ENCODE measurements around the gene THAP6. TPM values are rescaled to one million over a fixed set of nuclear protein-coding genes. Genes with fewer than 3 reads are reported as not detected.

THAP6 gene, protein sequence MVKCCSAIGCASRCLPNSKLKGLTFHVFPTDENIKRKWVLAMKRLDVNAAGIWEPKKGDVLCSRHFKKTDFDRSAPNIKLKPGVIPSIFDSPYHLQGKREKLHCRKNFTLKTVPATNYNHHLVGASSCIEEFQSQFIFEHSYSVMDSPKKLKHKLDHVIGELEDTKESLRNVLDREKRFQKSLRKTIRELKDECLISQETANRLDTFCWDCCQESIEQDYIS
- 17.4 and 24.6 TPM in 2 replicates for total RNA-seq

DNA sequence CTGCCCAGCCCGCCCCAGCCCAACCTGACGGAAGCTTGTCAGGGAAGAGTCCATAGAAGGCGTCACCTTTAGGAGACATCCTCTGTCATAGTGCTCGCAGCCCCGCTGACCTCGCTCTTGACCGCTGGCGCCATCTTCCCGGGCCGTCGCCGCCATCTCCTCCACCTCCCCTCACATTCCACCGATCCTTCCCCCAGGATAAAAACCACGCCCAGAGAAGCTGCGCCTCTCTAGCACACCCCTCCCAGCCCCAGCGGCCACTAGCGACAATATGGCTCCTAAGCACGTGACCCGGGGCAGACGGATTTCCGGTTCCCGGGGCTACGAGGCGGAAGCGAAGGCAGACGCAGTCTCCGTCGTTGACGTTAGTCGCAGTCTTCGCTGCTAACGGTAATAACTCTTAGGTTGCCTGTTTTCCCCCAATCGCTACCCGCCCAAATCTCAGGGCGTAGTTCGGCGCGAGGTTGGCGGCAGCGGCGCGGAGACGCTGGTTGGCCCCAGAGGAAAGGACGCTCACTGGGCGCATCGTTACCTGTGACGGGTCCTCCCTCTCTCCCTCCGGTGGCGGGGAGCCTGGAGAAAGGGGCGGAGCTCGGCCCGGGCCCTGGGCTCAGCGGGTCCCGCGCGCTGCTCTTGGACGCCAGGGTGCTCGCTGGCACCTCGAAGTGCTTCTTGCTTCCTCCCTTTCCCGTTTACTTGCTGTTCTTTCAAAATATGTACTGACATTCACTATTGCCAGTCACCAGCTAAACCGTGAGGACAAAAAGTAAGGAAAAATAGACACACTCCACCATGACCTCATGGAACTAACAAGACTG is at the start of gene THAP6, which contains the start of gene RCHY1:
THAP6 (plus strand) TSS at position 343 of the 818 bp plus-strand sequence. CDS start 980 bp downstream, outside the sequence.
RCHY1 (minus strand) TSS at position 273 of the 818 bp plus-strand sequence; CDS start at position 156, 117 bp downstream.
- Mint-ChIP-seq H3K27ac (peak within 1 kb of the TSS; percentile 95), H3K4me1 (peaks cover 39% of the 10 kb centered on the region), H3K9me3 (peaks cover 3% of the 10 kb centered on the region), H3K4me3 (no peak within 1 kb of the TSS), H3K36me3 (ENCODE audit: low read depth) (peaks cover 48% of the 10 kb centered on the region), H3K27me3 (no peaks in the 10 kb centered on the region)
- ATAC-seq (ENCODE audit: low read depth) (peak; percentile 87), DNase-seq (peak; percentile 88)
- TF ChIP-seq, protein P1, sequence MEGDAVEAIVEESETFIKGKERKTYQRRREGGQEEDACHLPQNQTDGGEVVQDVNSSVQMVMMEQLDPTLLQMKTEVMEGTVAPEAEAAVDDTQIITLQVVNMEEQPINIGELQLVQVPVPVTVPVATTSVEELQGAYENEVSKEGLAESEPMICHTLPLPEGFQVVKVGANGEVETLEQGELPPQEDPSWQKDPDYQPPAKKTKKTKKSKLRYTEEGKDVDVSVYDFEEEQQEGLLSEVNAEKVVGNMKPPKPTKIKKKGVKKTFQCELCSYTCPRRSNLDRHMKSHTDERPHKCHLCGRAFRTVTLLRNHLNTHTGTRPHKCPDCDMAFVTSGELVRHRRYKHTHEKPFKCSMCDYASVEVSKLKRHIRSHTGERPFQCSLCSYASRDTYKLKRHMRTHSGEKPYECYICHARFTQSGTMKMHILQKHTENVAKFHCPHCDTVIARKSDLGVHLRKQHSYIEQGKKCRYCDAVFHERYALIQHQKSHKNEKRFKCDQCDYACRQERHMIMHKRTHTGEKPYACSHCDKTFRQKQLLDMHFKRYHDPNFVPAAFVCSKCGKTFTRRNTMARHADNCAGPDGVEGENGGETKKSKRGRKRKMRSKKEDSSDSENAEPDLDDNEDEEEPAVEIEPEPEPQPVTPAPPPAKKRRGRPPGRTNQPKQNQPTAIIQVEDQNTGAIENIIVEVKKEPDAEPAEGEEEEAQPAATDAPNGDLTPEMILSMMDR (IDR thresholded peaks at IDR 0.05): no peak
- CTCF ChIA-PET: interaction anchor here (1.1 to 1.7 kb wide), 5 partner anchors 9 to 639 kb away, joined by 3 to 4 read pairs (median 4); partner anchors contain the start of gene PARM1
- POLR2A ChIA-PET: interaction anchor here (0.7 to 2.5 kb wide), 12 partner anchors 9 to 1561 kb away, joined by 3 to 22 read pairs (median 4); partner anchors contain the start of genes G3BP2, NAAA, ODAPH and PARM1
- intact Hi-C loops (cut with micrococcal nuclease): loop anchor here (1.0 to 10.0 kb wide), 10 partner anchors 116 to 1560 kb away; partner anchors contain the start of genes AREG, CCNI, CDKL2 and G3BP2

DNA sequence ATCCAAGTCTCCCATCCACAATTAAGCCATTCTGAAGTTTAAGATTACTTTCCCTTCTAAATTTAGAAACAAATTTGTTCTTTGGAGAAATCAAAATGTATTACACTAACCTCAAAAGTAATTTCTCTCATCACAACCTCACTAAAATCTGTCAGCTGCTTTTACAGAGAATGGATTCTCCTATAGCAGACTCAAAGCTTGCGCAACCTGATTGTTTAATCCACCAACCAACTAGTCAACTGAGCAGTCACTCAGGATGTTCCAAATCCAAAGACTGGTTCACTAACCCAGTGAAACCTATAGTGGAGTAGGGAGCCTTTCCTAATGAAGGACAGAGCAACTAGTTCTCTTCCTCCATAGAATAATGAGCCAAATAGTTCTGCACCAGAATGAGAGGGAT is 44.4 kb upstream of the THAP6 start:
- Mint-ChIP-seq H3K4me1 (no peaks in the 10 kb centered on the region), H3K36me3 (ENCODE audit: low read depth) (peaks cover 17% of the 10 kb centered on the region), H3K27me3 (no peaks in the 10 kb centered on the region), H3K4me3 (no peak overlapping the region), H3K9me3 (no peaks in the 10 kb centered on the region), H3K27ac (no peak overlapping the region)
- CTCF ChIA-PET: no interaction called here
- POLR2A ChIA-PET: no interaction called here
- intact Hi-C loops (cut with micrococcal nuclease): loop anchor here (5.0 kb wide), 1 partner anchor 538 kb away; the partner anchor contains the start of gene PARM1
- TF ChIP-seq, protein P1 (IDR thresholded peaks at IDR 0.05): no peak
- ATAC-seq (ENCODE audit: low read depth) (no peak), DNase-seq (no peak)

DNA sequence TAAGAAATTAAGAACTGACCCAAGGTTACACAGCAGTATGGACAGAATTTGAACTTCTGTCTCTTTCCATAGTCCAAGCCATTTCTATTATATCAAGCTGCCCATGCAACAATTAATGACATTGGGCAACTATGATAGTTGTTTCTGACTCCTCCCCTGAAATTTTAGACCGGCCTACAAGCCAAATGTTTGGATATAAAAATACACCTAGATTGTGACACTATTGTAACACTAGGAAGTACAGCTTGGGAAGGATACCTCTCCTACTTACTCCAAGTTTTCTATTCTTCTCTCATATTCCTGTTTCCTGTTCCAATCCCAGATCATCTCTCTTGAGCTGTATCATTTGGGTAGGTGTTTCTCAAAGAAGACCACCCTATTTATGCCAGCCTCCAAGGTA is 43.5 kb upstream of the THAP6 start:
- Mint-ChIP-seq H3K4me1 (no peaks in the 10 kb centered on the region), H3K27ac (no peak overlapping the region), H3K4me3 (no peak overlapping the region), H3K36me3 (ENCODE audit: low read depth) (peaks cover 21% of the 10 kb centered on the region), H3K27me3 (no peaks in the 10 kb centered on the region), H3K9me3 (no peaks in the 10 kb centered on the region)
- ChIA-PET POLR2A (no interaction called here), CTCF (no interaction called here)
- no peak for DNase-seq
- ATAC-seq (ENCODE audit: low read depth): no peak
- intact Hi-C loops (cut with micrococcal nuclease): no loop called here
- TF ChIP-seq, protein P1 (IDR thresholded peaks at IDR 0.05): no peak

DNA sequence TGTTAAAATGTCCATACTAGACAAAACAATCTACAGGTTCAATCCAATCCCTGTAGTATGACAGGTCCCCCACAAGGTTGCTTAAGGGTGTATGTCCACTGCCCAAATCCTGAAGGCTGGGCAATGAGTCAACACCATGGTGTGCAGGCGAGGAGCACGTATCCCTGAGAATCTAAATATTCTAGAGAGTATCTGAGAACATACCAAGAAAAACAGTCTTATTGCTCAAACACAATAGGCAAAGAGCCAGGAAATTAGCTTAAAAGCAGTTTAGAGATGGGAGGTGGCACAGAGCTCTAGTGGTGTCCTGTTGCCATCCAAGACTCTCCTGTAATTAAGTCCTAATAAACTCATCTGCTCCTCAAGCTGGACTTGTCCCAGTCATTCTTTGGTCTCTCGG is 37.1 kb upstream of the THAP6 start:
- POLR2A ChIA-PET: no interaction called here
- Mint-ChIP-seq H3K36me3 (ENCODE audit: low read depth) (peaks cover 76% of the 10 kb centered on the region), H3K27ac (no peak overlapping the region), H3K9me3 (peaks cover 3% of the 10 kb centered on the region), H3K4me3 (no peak overlapping the region), H3K4me1 (no peaks in the 10 kb centered on the region), H3K27me3 (no peaks in the 10 kb centered on the region)
- intact Hi-C loops (cut with micrococcal nuclease): no loop called here
- TF ChIP-seq, protein P1 (IDR thresholded peaks at IDR 0.05): no peak
- DNase-seq (no peak), ATAC-seq (ENCODE audit: low read depth) (no peak)
- CTCF ChIA-PET: no interaction called here

DNA sequence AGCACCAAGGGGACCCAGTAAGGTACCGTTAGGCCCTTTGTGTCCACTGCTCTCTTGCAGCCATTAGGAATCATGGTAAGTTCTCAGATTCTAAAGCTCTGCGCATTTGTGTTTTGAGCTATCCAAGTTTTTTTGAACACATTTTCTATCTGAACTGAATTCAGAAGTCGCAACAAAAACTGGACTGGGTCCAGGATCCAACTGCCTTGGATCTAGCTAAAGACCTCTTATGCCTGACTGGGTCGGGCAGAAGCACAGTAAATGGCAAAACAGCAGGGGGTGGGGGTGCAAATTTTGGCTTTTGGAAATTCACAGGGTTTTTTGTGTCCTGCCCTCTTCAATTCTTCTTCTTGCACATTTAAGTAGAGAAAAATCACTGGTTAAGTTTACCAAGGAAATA is 30.1 kb upstream of the THAP6 start:
- TF ChIP-seq, protein P1 (IDR thresholded peaks at IDR 0.05): no peak
- peaks cover 72% of the 10 kb centered on the region for H3K36me3 Mint-ChIP-seq (ENCODE audit: low read depth)
- POLR2A ChIA-PET: no interaction called here
- ATAC-seq (ENCODE audit: low read depth): no peak
- CTCF ChIA-PET: interaction anchor here (0.9 kb wide), 1 partner anchor 610 kb away, joined by 3 read pairs; no protein-coding TSS in a partner anchor
- H3K27ac Mint-ChIP-seq: no peak overlapping the region
- no peak for DNase-seq
- intact Hi-C loops (cut with micrococcal nuclease): no loop called here
- no peaks in the 10 kb centered on the region for H3K27me3 Mint-ChIP-seq
- no peak overlapping the region for H3K4me3 Mint-ChIP-seq
- no peaks in the 10 kb centered on the region for H3K9me3 Mint-ChIP-seq
- no peaks in the 10 kb centered on the region for H3K4me1 Mint-ChIP-seq

Data from activated B cell treated with CpG ODN at 0.5 μM for 24 hours (primary cell).